Thyroid gland (tissue), 4 donors: ENCODE results near the gene FNTB.

Experiments used
- POLR2A ChIP-seq, 2 donors: fragments of 450-650 bp; IDR thresholded peaks; one replicate each; pipeline ENCODE4 v1.6.1; 2017; ENCODE audit warnings: antibody characterized with exemption in 2 of 2, mild to moderate bottlenecking in 2 of 2, moderate library complexity in 1 of 2
- TF ChIP-seq, protein P1 (sequence below), 6 experiments: fragments of 200-600 bp in 3 of 6; fragments of 450-650 bp in 3 of 6; sonication (generic) in 3 of 6; IDR thresholded peaks; one replicate each; pipeline ENCODE4 v1.5.1; 2016 to 2019; ENCODE audit warnings: antibody characterized with exemption in 6 of 6, mild to moderate bottlenecking in 2 of 6, inconsistent platforms in 1 of 6, moderate library complexity in 1 of 6

- no peak for TF ChIP-seq POLR2A (IDR thresholded peaks at IDR 0.05)
- TF ChIP-seq, protein P1, sequence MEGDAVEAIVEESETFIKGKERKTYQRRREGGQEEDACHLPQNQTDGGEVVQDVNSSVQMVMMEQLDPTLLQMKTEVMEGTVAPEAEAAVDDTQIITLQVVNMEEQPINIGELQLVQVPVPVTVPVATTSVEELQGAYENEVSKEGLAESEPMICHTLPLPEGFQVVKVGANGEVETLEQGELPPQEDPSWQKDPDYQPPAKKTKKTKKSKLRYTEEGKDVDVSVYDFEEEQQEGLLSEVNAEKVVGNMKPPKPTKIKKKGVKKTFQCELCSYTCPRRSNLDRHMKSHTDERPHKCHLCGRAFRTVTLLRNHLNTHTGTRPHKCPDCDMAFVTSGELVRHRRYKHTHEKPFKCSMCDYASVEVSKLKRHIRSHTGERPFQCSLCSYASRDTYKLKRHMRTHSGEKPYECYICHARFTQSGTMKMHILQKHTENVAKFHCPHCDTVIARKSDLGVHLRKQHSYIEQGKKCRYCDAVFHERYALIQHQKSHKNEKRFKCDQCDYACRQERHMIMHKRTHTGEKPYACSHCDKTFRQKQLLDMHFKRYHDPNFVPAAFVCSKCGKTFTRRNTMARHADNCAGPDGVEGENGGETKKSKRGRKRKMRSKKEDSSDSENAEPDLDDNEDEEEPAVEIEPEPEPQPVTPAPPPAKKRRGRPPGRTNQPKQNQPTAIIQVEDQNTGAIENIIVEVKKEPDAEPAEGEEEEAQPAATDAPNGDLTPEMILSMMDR (IDR thresholded peaks at IDR 0.05), result no peak
Observed at GRCh38 chr14:65024957-65025356, 38.3 kb downstream of the FNTB start.
